Lower leg skin (tissue), 4 donors: ENCODE measurements around the gene TRAPPC2L. TPM values are rescaled to one million over a fixed set of nuclear protein-coding genes. Genes with fewer than 3 reads are reported as not detected.

Experiments used
- DNase-seq, 2 donors: peaks; one replicate each; pipeline ENCODE4 v3.0.0-alpha.2; 2019; ENCODE audit warnings: low spot score in 2 of 2
- H3K4me3 ChIP-seq: fragments of 200-600 bp; sonication (generic); 2 replicates; pipeline ENCODE4 v1.5.1; 2017; ENCODE audit warnings: mild to moderate bottlenecking, low read depth; ENCODE audit not compliant: poor library complexity, severe bottlenecking
- CTCF ChIP-seq, 3 donors: fragments of 450-650 bp; IDR thresholded peaks; one replicate each; pipeline ENCODE4 v1.5.1; 2016; ENCODE audit warnings: antibody characterized with exemption in 3 of 3, mild to moderate bottlenecking in 3 of 3, moderate library complexity in 2 of 3
- POLR2A ChIP-seq, 2 donors: fragments of 450-650 bp; IDR thresholded peaks; one replicate each; pipeline ENCODE4 v1.6.1; 2016 to 2017; ENCODE audit warnings: antibody characterized with exemption in 2 of 2, mild to moderate bottlenecking in 1 of 2, moderate library complexity in 1 of 2
- WGBS, 2 donors: methylation state at CpG; one replicate each; pipeline ENCODE4 v1.1.5; 2018; 5-methylcytosine and 5-hydroxymethylcytosine counted together
- intact Hi-C: fragments of 100-400 bp; cut with DNase I; formaldehyde crosslinking; loops from one replicate; pipeline ENCODE4 v1.15.0; 2023; ENCODE audit warnings: low total_unique reads
- total RNA-seq, 4 donors: library from RNA; depleted of rRNA; stranded (reverse); fragments of >200 nt; gene quantifications; one replicate each; pipeline ENCODE4 v1.1.0, GENCODE V29; 2016

Gene TRAPPC2L
- total RNA-seq, 4 donors from 2014 or later = 29.9 to 43.0 (median 38.6) TPM

GRCh38 chr16:88908307-88908706 is 51.4 kb downstream of the TRAPPC2L start:
- DNase-seq = no peak
- WGBS, 2 donors = 73 to 87% methylated on average over 17 of the region's 17 CpGs
- intact Hi-C loops = no loop called here
- TF ChIP-seq CTCF (IDR thresholded peaks at IDR 0.05) (no peak), POLR2A (IDR thresholded peaks at IDR 0.05) (no peak)
- H3K4me3 ChIP-seq = no peak overlapping the region

DNA sequence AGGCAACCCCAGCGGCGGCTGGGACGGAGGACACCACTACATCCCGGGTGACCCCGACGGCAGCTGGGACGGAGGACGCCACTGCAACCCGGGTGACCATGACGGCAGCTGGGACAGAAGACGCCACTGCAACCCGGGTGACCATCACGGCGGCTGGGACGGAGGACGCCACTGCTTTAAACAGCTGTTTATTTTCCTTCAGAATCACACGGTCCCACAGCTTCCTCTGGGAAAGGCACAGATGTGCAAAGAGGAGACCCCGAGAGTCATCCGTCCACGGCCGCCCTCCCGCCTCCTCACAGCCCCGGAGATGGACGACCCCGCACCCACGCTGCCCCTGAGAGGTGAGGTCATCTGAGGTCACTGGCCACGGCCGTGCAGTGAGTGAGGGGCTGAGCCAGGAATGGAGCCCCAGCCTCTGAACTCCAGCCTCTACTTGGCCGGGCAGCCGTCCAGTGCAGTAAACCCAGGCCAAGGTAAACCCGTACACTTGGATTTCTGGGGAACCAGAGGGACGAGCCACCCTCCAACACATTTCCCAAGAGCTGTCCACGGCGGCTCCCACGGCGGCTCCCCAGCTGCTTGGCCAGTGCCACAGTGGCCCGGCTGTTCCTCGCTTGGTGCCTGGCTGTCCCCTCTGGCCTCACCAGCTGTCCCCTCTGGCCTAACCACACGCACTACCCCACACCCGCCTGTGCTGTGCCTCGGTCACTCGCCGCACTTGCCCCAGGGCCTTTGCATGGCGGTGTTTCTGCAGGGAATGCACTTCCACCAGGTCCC is 52.7 kb downstream of the TRAPPC2L start:
- intact Hi-C loops = no loop called here
- H3K4me3 ChIP-seq = no peak overlapping the region
- 82 to 83% methylated on average over 43 to 44 of the region's 44 CpGs for WGBS, 2 donors
- no peak for TF ChIP-seq POLR2A (IDR thresholded peaks at IDR 0.05)
- TF ChIP-seq CTCF (IDR thresholded peaks at IDR 0.05) = no peak
- DNase-seq = no peak

DNA sequence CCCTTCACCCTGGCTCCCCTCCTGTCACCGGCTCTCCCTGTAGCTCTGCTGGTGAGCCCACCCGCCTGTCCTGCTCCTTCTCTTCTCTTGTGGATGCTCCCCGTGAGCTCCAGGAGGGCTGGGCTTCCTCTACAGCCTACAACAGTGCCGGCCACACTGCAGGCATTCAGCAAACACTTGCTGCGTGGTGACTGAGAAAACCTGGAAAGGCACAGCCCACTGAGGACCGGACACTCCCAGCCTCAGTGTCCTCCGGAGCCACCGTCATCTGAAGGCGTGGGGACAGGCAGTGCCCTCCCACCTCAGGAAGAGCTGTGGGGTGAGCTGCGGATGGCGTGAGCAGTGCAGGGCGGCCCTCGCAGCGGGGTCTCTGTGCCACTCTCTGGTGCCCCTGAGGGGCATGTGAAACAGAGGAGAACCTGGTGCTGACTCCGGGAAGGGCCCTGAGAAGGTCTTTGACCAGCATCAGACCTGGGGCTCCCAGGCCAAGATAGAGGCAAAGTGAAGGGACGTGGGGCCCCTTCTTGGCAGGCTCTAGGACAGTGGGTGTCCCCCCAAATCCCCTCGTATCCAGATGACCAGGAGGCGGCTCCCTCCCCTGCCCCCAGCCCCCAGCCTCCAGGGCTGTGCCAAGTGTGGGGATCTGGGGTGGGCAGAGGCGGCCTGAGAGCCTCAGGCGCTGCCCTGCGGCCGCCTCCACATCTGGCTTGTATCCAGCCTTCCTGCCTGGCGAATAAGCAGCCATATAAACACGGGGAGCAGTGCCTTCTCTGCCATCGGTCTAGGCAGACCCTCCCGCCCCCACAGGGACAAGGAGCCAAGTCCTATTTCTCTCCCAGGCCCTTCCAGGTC is 53.6 kb downstream of the TRAPPC2L start:
- DNase-seq = no peak
- intact Hi-C loops = no loop called here
- H3K4me3 ChIP-seq = no peak overlapping the region
- TF ChIP-seq POLR2A (IDR thresholded peaks at IDR 0.05) (no peak), CTCF (IDR thresholded peaks at IDR 0.05) (no peak)
- 68 to 71% methylated on average over 20 to 26 of the region's 26 CpGs for WGBS, 2 donors

- WGBS, 2 donors = 80 to 84% methylated on average over 36 of the region's 36 CpGs
- H3K4me3 ChIP-seq = no peak overlapping the region
- no peak for DNase-seq
- TF ChIP-seq CTCF (IDR thresholded peaks at IDR 0.05) = no peak
- no peak for TF ChIP-seq POLR2A (IDR thresholded peaks at IDR 0.05)
- intact Hi-C loops = no loop called here
These were observed 54.4 kb downstream of the TRAPPC2L start for GRCh38 chr16:88911136-88911945.

GRCh38 chr16:88911946-88912310 is 55.0 kb downstream of the TRAPPC2L start:
- no peak overlapping the region for H3K4me3 ChIP-seq
- DNase-seq = no peak
- intact Hi-C loops = no loop called here
- 87 to 91% methylated on average over 16 of the region's 16 CpGs for WGBS, 2 donors
- TF ChIP-seq CTCF (IDR thresholded peaks at IDR 0.05) (no peak), POLR2A (IDR thresholded peaks at IDR 0.05) (no peak)

Other genes with a start within 250 kb of the TRAPPC2L start
- under 1 TPM in 1 of 4 donors, not detected in 3; 0.91 TPM for gene IL17C, start 218.6 kb upstream of the TRAPPC2L start, total RNA-seq
- gene CYBA, start 206.1 kb upstream of the TRAPPC2L start, total RNA-seq = 10 to 100 TPM; 30.5 to 93.2 (median 44.7) TPM
- gene MVD, start 194.0 kb upstream of the TRAPPC2L start, total RNA-seq = 10 to 100 TPM; 40.2 to 93.5 (median 67.1) TPM
- under 1 TPM; 0.17 to 0.81 (median 0.29) TPM for gene SNAI3, start 170.6 kb upstream of the TRAPPC2L start, total RNA-seq
- gene RNF166, start 150.7 kb upstream of the TRAPPC2L start, total RNA-seq = 10 to 100 TPM; 14.7 to 21.8 (median 17.7) TPM
- gene CTU2, start 150.6 kb upstream of the TRAPPC2L start, total RNA-seq = 1 to 10 TPM; 9.4 to 9.9 (median 9.5) TPM
- gene PIEZO1, start 71.9 kb upstream of the TRAPPC2L start, total RNA-seq = 100 to 1,000 TPM; 196 to 281 (median 206) TPM
- gene CDT1, start 53.3 kb upstream of the TRAPPC2L start, total RNA-seq = 10 to 100 TPM in 2 of 4 donors, 1 to 10 TPM in 2; 2.9 to 14.7 (median 7.9) TPM
- gene APRT, start 45.2 kb upstream of the TRAPPC2L start, total RNA-seq = 100 to 1,000 TPM; 276 to 310 (median 291) TPM
- gene GALNS, start 180 bp upstream of the TRAPPC2L start, total RNA-seq = 10 to 100 TPM; 17.3 to 45.6 (median 37.3) TPM
- gene PABPN1L, start 9.5 kb downstream of the TRAPPC2L start, total RNA-seq = not detected
- gene CBFA2T3, start 120.1 kb downstream of the TRAPPC2L start, total RNA-seq = 1 to 10 TPM in 3 of 4 donors, under 1 TPM in 1; 0.93 to 4.4 (median 2.9) TPM
- 10 to 100 TPM; 22.7 to 42.3 (median 34.4) TPM for gene ACSF3, start 236.7 kb downstream of the TRAPPC2L start, total RNA-seq